Ectodermal cell (in vitro differentiated cells): ENCODE results near the gene DPYD.

Experiments used
- H3K27ac ChIP-seq: 2 replicates; pipeline ENCODE4 v1.7.0; 2013; ENCODE audit warnings: mild to moderate bottlenecking, low read depth, low read length; ENCODE audit not compliant: insufficient read depth, poor library complexity, severe bottlenecking
- H3K27me3 ChIP-seq: 2 replicates; pipeline ENCODE4 v1.7.0; 2013; ENCODE audit warnings: mild to moderate bottlenecking, low read length; ENCODE audit not compliant: insufficient read depth, control insufficient read depth, poor library complexity, severe bottlenecking
- H3K36me3 ChIP-seq: one replicate; pipeline ENCODE4 v1.7.0; 2013; ENCODE audit warnings: low read length; ENCODE audit not compliant: control insufficient read depth, insufficient read depth
- H3K4me1 ChIP-seq: one replicate; pipeline ENCODE4 v1.7.0; 2013; ENCODE audit warnings: low read length; ENCODE audit not compliant: control insufficient read depth, insufficient read depth
- H3K4me3 ChIP-seq: 2 replicates; pipeline ENCODE4 v1.7.0; 2013; ENCODE audit warnings: low read depth, low read length, control low read depth; ENCODE audit not compliant: insufficient read depth
- H3K9me3 ChIP-seq: 2 replicates; pipeline ENCODE4 v1.7.0; 2013; ENCODE audit warnings: mild to moderate bottlenecking, low read length, moderate library complexity; ENCODE audit not compliant: control insufficient read depth
- WGBS, 2 experiments: methylation state at CpG; one replicate each; pipeline ENCODE4 v1.1.7; 2013; ENCODE audit warnings: missing lambda C conversion rate in 2 of 2; 5-methylcytosine and 5-hydroxymethylcytosine counted together

Gene DPYD

DNA sequence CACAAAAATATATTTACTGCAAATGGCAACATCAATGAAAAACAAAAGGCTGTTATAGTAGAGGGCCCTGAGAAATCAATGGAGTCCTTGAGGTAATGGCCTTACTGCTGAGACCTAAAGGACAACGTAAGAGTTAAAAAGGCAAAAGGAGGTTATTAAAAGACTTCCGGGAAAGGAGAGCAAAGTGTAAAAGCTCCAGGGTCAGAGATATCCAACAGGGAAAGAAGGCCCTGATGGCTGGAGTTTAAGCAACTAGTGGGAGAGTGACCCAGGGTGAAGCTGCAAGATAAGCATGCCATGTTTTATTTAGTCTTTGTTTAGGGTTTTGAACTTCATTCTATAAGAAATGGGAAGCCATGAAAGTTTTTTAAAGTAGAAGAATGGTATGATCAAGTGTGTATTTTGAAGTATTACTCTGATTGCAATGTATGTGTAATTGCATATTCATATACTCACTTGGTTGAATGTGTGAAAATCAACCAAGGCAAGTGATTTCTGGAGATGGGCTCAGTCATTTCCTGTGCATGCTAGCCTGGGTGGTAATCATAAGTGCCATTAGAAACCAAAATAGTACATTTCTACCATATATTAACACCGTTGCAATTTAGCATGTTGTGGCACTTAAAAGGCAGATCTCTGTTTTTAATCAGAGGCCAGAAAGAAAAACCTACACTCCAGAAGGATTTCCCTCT is 5.3 kb upstream of the DPYD start:
- Histone ChIP-seq H3K36me3 (no peaks in the 10 kb centered on the region), H3K4me1 (no peaks in the 10 kb centered on the region), H3K27me3 (no peaks in the 10 kb centered on the region), H3K27ac (no peak overlapping the region), H3K4me3 (no peak overlapping the region), H3K9me3 (no peaks in the 10 kb centered on the region)
- WGBS, 2 experiments, result 66 to 67% methylated on average over 3 of the region's 3 CpGs

DNA sequence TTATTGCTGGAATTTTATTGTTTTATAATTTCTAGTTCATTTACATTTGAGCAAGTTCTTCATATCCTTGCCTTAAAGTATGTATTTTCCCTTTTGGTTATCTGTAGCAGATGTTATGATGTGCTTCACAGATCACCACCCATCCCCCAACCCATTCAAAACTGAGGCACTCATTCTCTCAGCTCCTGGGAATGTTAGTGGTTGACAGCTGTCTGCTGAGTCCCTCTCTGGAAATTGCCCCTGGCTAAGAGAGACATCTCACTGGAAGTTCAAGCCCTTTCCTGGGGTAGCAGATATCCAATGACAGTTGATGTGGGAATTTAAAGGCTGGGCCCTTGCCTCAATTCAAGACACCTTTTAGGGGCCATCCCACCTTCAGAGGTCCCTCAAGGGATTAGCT is 4.3 kb upstream of the DPYD start:
- Histone ChIP-seq H3K27ac (no peak overlapping the region), H3K4me3 (no peak overlapping the region), H3K36me3 (no peaks in the 10 kb centered on the region), H3K4me1 (no peaks in the 10 kb centered on the region), H3K27me3 (peaks cover 4% of the 10 kb centered on the region), H3K9me3 (no peaks in the 10 kb centered on the region)

DNA sequence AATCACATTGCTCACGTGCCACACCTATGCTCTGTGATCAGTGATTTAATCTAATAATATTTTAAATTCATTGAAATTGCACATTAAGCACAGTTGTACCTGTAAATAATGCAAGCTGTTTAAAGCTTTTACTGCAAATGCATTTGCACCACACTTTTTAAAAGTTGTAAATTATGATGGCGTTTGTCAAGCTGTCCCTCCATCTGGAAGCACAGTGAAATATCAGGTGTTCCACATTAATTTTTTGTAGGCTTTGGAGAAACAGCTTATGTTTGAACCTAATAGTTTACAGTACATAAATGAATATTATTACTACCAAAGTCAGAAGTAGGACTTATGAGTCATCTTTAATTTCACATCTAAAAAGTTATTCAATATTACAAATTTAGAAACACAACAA is 3.0 kb upstream of the DPYD start:
- Histone ChIP-seq H3K36me3 (no peaks in the 10 kb centered on the region), H3K27ac (no peak overlapping the region), H3K4me1 (no peaks in the 10 kb centered on the region), H3K27me3 (peaks cover 16% of the 10 kb centered on the region), H3K4me3 (no peak overlapping the region), H3K9me3 (no peaks in the 10 kb centered on the region)
- 95 to 100% methylated on average over 1 to 2 of the region's 2 CpGs for WGBS, 2 experiments

DNA sequence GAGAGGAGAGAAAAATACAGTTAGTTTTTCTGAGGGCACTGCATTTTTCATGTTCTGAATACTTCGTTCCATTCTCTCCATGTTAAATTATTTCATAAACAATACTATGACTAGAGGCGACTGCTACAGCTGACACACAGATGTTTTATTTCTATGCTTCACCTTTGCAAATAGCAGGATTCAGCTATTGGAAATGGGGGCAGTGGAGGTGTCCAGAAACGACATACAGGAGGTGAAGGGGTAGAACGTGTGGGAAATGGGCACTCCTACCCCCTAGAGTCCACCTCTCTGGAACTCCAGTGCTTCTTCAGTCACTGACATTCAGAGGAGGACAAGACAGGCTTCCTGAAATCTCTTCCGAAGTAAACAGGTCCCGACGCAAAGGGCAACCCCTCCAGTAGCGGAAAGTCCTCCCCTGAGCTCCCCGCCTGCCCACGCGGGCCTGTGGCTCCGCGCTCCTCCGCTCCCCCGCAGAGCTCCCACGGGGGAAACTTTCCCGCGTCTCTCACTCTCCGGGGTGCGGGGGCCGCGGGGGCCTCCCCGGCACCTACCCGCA is 480 bp downstream of the DPYD start:
- Histone ChIP-seq H3K4me1 (no peaks in the 10 kb centered on the region), H3K36me3 (no peaks in the 10 kb centered on the region), H3K9me3 (no peaks in the 10 kb centered on the region), H3K27me3 (peaks cover 16% of the 10 kb centered on the region), H3K27ac (no peak overlapping the region), H3K4me3 (peak overlapping the region; percentile 63)
- 2% methylated on average over 23 to 24 of the region's 24 CpGs for WGBS, 2 experiments

DNA sequence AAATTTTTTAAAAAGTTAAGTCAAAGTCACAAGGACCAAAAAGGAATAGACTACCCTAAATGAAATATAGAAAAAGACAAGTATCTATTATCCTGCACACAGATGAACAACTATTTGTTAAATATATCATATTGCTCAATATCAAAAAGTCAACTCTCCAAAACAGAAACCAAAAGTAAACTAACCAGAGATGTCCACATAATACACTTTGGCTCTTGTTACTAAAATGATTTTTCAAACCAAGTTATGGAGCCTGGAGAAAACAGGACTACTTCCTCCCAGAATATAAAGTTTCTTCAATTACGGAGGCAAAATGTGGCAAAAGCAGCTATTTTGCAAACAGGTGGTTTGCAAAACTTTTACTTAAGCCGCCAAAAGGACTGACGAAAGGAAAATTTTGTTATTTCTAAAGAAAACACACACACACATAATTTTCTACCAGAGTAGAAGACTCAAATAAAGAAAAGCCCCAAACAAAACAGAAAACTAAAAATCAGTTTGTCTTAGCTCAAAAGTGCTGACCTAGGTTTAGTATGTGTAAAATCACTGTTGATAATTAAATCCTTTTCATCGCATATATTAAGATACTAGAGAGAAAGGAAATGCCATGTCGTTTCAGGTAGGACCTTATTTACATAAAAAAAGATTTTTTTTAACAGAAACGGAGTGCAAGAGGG is 1.1 kb downstream of the DPYD start:
- no peak overlapping the region for H3K27ac ChIP-seq
- no peaks in the 10 kb centered on the region for H3K4me1 ChIP-seq
- no peak overlapping the region for H3K4me3 ChIP-seq
- H3K36me3 ChIP-seq, result no peaks in the 10 kb centered on the region
- no peaks in the 10 kb centered on the region for H3K9me3 ChIP-seq
- 49 to 69% methylated on average over 4 to 5 of the region's 6 CpGs for WGBS, 2 experiments
- peaks cover 16% of the 10 kb centered on the region for H3K27me3 ChIP-seq

GRCh38 chr1:97918961-97919360 is 1.9 kb downstream of the DPYD start:
- Histone ChIP-seq H3K36me3 (no peaks in the 10 kb centered on the region), H3K4me3 (no peak overlapping the region), H3K27ac (no peak overlapping the region), H3K4me1 (no peaks in the 10 kb centered on the region), H3K9me3 (no peaks in the 10 kb centered on the region), H3K27me3 (peaks cover 16% of the 10 kb centered on the region)
- 90 to 94% methylated on average over 1 of the region's 1 CpG for WGBS, 2 experiments

DNA sequence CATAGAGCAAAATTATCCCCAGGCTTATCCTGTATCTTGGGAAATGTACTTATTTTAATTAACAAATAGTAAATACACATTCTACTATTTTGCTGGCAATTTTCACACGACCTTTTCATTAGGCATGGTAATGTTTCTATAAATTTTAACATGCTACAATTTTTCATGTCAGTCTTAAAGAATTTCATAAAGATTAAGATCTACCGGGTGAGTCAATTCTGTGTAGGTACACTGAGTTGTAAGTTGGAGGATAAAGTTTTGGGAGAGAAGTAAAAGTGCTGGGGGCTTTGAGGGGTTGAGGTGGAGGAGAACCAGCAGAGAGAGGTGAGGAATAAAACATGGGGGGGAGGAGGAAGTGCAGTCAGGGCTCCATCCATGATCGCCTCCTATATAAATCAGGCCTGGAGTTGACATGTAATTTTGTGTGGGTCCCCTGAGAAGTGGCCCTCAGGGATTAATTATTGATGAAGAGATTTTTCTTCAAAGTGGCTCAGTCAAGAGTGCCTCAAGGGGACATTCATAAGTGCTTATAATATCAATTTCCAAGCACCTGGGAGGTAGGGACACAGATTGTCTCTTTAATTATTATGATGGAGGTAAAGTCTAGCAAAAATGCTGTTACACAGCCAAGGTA is 7.2 kb downstream of the DPYD start:
- Histone ChIP-seq H3K27ac (no peak overlapping the region), H3K27me3 (no peaks in the 10 kb centered on the region), H3K9me3 (no peaks in the 10 kb centered on the region), H3K4me3 (no peak overlapping the region), H3K36me3 (no peaks in the 10 kb centered on the region), H3K4me1 (no peaks in the 10 kb centered on the region)
- 93 to 98% methylated on average over 2 of the region's 3 CpGs for WGBS, 2 experiments

GRCh38 chr1:97911266-97912215 is 9.3 kb downstream of the DPYD start:
- Histone ChIP-seq H3K27ac (no peak overlapping the region), H3K4me1 (no peaks in the 10 kb centered on the region), H3K36me3 (no peaks in the 10 kb centered on the region), H3K9me3 (no peaks in the 10 kb centered on the region), H3K27me3 (no peaks in the 10 kb centered on the region), H3K4me3 (no peak overlapping the region)
- WGBS, 2 experiments, result 87 to 89% methylated on average over 8 of the region's 8 CpGs

DNA sequence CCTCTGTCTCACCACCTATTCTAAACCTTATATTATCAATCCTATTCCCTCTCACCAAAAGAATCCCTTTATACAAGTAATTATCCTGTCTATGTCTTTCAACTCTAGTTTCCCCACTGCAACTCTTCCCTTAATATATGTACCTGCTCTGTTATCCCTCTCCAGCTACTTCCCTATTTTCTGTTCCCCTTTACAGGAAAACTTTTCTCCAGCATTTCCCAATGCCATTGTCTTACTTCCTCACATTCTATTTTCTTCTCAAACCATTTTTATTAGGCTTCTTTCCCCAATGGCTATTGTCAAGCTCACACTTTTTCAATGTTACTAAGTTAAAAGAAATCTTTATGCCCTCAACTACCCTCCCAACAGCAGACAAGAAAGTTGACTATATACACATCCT is 11.6 kb downstream of the DPYD start:
- Histone ChIP-seq H3K36me3 (no peaks in the 10 kb centered on the region), H3K27me3 (no peaks in the 10 kb centered on the region), H3K4me3 (no peak overlapping the region), H3K9me3 (no peaks in the 10 kb centered on the region), H3K27ac (no peak overlapping the region), H3K4me1 (peaks cover 3% of the 10 kb centered on the region)
